HG02943 (cell line): Measurements from ENCODE around the gene PANK2.
"Not testable (repeated sequence)": the region's sequence is repeated elsewhere in the genome, so short reads cannot be mapped to it uniquely, and the experiment has no call there.

Source experiments
- ATAC-seq: cut with Tn5 transposase; IDR thresholded peaks from one replicate; pipeline ENCODE4 v1.9.1; 2021; ENCODE audit warnings: mild to moderate bottlenecking, low read depth, moderate library complexity; ENCODE audit not compliant: unreplicated experiment

PANK2 gene

DNA sequence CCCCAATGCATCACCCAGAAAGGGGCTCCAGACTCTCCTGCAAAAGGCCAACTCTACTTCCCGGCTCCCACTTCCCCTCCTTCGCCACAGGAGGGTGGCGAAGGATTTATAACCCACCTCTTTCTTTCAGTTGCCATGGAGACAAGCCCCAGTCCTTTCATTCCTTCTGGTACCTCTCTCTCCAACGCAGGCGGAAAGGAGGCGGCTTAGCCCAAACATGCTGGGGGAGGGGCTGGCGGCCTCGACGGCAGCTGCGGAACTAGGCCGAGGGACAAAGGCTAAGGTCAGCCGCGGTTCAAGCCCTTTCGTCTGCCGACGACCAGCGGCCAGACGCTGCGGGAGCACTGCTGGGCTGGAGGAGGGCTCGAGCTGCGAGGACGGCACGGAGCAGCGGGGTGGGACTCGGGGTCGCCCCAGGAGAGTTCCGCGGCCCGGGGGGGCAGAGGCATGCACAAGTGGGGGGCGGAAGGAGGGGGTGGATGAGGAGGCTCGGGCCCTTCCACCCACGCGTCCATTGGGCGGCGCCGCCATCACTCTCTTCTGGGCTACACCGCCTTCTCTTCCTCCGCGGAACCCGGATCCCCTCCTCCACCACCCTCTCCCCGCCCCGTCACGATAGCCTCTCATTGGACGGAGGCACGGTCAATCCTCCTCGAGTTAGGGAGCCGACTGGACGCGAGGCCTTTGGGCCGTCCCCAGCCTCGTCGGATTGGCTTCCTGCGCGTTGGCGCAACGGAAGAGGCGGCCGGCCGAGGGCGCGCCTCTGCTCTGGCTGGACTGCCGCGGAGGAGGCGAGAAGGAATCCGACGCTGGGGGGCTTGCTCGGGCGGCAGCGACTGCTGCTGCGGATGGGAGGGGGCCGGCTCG is at the start of gene PANK2:
Gene PANK2 (plus strand): TSS at position 766 of the 867 bp plus-strand sequence.
- ATAC-seq: peak; percentile 94

DNA sequence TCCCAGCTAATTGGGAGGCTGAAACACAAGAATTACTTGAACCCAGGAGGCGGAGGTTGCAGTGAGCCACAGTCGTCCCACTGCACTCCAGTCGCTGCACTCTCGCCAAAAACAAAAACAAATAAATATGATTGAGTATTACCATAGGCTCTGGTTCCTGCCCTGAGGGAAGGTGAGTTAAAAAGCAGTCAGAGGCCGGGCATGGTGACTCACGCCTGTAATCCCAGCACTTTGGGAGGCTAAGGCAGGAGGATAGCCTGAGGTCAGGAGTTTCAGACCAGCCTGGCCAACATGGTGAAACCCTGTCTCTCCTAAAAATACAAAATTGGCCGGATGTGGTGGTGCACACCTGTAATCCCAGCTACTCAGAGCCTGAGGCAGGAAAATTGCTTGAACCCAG is 49.0 kb upstream of the PANK2 start:
- ATAC-seq: not testable (repeated sequence)

DNA sequence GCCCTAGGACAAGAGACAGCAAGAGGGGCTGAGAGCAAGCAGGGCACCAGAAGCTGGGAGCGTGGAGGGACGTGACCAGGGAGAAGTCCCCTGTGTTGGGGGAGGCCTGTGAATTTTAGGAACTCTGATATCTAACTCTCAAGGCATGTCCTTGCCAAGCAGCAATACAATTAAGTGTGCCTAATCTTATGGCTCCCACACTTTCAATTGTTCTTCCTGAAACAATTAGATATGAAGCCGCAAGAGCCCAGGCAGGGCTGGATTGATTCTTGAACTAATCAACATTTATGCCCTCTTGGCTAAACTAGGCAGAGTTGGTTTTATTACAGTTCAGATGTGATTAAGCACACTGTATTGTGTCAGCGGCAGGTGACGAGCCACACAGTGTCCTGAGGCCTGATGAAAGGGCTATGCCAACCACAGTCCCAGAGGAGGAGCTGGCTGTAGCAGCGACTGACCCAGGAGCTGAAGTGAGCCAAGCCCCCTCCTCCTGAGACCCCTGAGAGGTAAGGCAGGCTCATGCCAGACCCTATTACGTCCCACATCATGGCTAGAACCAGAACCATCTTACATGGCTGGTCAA is 46.7 kb upstream of the PANK2 start:
- no peak for ATAC-seq

DNA sequence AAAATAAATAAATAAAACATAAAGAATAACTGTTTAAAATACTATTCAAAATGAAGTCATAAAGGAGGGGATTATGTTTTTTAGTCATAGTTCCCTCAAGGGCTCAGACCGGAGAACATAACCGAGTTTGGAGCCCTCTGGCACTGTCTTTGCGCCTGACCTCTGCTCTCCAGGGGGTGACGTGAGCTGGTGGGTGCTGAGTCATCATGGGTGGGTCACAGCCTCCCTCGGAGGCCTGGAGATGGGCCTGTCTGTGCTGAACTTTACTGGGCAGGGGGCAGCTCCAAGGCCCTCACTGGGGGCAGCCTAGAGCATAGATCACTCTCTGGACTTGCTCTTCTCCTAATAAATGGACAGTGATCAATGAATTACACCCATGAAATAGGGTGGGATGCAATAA is 45.7 kb upstream of the PANK2 start:
- ATAC-seq: no peak

DNA sequence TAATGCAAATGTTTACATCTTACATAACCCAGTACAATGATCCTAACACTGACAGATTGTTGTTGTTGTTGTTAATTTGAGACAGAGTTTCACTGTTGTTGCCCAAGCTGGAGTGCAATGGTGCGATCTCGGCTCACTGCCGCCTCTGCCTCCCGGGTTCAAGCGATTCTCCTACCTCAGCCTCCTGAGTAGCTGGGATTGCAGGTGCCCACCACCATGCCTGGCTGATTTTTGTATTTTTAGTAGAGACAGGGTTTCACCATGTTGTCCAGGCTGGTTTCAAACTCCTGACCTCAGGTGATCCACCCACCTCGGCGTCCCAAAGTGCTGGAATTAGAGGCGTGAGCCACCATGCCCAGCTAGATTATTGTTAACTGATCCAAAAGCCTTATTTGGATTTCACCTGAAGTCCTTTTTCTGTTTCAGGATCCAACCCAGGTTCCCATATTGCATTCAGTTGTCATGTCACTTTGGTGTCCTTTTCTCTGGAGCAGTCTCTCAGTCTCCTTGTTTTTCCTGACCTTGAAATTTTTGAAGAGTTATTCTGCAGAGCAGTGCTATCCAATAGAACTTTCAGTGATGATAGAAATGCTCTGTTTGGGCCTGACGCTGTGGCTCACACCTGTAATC is 45.1 kb upstream of the PANK2 start:
- ATAC-seq: not testable (repeated sequence)

DNA sequence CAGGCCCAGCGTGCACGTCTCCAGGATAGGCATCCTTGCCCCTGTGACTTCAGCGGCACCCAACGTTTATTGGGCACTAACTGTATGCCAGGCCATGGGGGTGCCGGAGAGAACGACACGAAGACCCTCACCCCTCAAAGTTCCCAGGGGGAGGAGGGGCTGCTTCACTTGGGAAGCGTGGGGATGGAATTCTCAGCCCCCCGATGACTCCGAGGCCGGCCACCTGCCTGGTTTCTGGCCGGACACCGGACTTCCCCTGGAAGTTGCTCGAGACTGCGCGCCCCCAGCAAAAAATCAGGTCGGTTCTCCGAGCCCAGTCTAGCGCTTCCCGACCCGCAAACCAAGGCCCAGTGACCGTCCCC is 42.8 kb upstream of the PANK2 start:
- ATAC-seq: no peak

DNA sequence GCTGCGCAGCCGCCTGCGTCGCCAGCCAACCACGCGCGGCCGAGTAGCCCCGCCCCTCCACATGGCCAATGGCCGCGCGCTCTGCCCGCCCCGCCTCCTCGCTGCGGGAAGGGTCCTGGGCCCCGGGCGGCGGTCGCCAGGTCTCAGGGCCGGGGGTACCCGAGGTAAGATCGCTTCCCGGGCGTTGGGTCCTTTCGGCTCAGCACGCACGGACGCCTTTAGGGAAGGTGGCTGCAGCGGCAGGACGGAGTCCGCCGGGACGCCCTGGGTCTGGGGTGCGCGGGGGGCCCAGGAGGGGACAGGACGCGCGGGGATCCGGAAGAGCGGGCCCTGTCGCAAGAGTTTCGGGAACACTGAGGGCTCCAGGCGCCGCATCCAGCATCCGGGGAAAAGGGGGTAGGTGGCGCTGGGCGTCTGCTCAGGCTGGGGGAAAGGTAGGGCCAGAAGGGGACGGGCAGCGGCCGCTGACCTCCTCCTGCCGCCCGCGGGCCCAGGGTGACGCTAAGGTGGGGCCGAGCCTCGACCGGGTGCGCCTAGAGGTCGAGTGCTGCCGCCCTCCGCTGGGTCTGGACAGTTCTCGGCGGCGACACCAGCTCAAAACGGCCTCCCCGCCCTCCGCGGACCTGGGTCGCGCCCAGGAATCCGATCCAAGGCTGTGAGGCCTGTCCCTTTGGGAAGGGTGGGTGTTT is 42.3 kb upstream of the PANK2 start, which contains the start of gene MAVS:
Gene MAVS (plus strand): TSS at position 95 of the 689 bp plus-strand sequence. CDS start 7,791 bp downstream, outside the sequence.
- peak; percentile 86 for ATAC-seq

DNA sequence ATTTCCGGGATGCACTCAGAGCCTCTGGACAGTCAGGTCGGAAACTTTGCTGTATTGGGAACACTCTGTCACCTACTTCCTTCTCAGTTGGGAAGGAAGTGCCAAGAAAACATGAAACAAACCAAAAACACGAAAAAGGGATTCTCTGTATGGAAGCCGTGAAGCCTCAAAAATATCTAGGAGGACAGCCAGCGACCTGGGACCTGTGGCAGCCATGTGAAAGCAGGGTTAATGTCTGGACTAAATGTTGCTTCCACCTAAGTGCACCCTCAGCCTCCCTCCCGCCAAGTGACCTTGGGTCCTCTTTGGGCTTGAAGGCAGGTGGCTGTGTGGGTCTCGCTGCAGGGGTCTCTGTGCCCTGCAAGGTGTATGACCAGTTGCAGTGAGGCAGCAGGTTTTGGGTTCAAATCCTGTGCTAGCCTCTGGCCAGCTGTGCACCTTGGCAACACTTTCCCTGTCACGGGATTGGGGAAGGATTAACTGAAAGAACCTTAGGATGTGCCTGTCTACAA is 41.7 kb upstream of the PANK2 start:
- no peak for ATAC-seq

DNA sequence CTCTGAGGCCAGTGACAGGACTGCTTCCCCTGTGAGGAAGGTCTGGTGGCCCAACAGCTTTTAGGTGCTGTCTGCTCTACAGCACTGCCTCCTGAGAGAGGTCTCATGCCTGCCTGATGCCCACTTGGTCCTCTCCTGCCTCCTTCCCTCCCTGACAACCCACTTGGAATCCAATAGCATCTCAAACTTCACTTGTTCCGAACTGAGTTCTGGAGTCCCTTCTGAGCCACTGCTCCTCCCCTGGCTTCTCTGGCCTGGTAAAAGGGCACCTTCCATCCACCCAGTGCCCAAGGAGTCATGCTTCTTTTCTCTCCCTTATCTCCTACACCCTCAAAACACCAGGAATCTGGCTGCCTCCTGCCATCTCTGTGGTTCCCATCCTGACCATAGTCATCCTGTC is 40.6 kb upstream of the PANK2 start:
- ATAC-seq: no peak

DNA sequence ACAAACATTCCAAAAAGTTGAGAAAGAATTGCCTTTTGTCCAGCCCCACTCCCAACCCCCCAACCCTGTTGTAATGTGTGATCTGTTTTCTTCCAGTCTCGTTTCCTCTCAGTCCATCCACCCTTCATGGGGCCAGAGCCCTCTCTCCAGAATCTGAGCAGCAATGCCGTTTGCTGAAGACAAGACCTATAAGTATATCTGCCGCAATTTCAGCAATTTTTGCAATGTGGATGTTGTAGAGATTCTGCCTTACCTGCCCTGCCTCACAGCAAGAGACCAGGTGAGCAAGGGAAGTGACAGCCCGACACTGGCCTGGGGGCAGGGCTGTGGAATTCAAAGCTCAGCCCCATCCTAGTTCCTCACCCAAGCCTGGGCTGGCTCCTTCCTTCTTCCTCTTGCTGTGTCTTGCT is 34.7 kb upstream of the PANK2 start:
- no peak for ATAC-seq

DNA sequence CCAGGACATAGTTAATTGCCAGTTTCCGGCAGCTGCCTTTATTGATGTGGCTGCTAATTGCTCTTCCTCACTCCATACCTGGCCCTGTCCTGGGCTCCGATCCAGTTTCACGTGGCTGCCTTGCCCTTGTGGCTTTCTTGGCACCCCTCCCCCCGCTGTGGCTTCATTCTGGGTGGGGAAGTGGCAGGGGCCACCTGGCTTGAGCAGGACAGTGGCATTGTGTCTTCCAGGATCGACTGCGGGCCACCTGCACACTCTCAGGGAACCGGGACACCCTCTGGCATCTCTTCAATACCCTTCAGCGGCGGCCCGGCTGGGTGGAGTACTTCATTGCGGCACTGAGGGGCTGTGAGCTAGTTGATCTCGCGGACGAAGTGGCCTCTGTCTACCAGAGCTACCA is 31.8 kb upstream of the PANK2 start:
- ATAC-seq: no peak

DNA sequence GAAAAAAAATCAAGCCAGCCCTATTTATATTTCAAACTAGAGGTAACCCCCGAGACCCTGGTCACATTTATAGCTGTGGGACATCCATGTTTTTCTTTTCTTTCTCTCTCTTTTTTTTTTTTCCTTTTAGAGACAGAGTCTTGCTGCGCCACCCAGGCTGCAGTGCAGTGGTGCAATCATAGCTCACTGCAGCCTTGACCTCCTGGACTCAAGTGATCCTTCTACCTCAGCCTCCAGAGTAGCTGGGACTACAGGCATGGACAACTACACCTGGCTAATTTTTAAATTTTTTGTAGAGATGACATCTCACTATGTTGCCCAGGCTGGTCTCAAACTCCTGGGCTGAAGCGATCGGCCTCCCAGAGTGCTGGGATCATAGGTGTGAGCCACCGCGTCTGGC is 30.5 kb upstream of the PANK2 start:
- no peak for ATAC-seq

DNA sequence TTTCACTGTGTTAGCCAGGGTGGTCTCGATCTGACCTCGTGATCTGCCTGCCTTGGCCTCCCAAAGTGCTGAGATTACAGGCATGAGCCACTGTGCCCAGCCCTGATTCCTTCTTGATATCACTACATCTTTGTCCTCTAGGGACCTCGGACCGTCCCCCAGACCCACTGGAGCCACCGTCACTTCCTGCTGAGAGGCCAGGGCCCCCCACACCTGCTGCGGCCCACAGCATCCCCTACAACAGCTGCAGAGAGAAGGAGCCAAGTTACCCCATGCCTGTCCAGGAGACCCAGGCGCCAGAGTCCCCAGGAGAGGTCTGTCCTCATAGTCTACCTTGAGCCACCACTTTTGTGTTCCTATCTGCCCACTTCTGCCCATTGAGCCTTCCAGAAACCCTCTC is 28.0 kb upstream of the PANK2 start:
- no peak for ATAC-seq

DNA sequence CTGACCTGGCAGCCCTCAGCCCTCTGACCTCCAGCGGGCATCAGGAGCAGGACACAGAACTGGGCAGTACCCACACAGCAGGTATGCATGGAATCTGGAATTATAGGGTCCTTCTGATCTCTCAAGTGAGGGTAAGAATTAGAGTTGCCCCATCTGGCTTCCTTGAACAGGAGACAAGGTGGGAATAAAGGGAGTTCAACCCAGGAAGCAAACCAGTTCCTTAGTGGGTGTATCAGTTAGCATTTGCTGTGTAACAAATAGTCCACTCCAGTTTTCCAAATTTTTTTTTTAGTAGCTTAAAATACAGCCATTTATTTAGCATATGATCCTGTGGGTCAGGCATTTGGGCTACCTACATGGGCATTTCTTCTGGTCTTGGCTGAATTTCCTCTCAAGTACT is 26.9 kb upstream of the PANK2 start:
- no peak for ATAC-seq

DNA sequence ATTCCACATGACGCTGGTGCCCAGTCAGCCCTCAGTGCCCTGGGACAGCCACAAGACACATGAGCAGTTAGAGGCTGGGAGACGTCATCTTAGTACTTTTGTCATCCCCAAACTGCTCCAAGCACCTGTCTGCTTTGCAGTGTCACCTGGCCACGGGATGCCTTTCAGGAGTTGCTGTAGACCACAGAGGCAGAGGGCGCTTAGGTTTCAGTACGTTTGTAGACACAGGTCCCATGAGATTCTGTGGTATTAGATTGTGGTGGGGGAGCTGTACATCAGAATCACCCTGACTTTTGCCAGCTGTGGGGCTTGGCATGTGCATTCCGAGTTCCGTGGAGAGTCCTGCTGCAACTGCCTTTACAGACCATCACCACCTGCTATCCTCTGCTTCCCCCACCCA is 25.9 kb upstream of the PANK2 start:
- ATAC-seq: no peak

DNA sequence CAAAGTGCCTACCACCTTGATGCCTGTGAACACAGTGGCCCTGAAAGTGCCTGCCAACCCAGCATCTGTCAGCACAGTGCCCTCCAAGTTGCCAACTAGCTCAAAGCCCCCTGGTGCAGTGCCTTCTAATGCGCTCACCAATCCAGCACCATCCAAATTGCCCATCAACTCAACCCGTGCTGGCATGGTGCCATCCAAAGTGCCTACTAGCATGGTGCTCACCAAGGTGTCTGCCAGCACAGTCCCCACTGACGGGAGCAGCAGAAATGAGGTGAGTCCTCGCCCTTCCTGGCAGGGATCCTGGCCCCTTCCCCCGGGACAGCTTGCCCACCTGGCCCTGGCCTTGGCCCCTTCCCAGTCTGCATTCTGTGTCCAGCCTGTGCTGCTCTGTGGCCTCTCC is 24.7 kb upstream of the PANK2 start:
- no peak for ATAC-seq

DNA sequence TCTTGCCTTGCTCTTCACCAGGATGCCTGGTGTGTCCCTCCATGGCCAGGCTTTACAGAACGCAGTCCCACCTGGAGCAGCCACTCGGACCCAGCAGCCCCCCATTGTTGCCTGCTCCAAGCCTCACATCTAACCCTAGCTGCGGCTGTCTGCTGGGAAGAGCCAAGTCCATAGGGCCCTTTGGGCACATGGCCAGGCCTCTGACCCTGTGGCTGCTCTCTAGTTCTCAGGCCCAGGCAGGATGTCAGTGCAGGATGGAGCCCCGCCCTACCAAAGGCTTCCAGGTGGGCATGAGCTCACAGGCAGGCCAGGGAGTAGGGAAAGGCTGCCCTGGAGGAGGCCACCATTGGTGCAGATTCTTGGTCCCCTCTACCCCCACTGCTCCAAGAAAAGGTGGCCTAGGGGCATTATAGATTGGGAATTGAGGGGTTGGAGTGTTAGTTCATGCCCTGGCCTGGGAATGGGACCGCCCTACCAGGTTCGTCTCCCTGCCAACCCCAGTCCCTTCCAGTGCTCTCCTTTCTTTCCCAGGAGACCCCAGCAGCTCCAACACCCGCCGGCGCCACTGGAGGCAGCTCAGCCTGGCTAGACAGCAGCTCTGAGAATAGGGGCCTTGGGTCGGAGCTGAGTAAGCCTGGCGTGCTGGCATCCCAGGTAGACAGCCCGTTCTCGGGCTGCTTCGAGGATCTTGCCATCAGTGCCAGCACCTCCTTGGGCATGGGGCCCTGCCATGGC is 23.9 kb upstream of the PANK2 start:
- no peak for ATAC-seq

DNA sequence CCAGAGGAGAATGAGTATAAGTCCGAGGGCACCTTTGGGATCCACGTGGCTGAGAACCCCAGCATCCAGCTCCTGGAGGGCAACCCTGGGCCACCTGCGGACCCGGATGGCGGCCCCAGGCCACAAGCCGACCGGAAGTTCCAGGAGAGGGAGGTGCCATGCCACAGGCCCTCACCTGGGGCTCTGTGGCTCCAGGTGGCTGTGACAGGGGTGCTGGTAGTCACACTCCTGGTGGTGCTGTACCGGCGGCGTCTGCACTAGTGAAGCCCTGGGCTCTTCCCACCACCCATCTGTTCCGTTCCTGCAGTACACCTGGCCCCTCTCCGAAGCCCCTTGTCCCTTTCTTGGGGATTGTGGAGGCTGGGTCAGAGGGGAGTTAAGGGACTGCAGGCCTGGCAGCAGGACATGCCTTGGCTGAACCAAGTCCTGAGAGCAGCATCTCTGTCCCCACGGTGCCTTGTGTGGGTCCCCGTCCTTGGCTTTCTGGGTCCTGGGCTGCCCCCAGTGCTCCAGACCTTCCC is 23.2 kb upstream of the PANK2 start:
- ATAC-seq: no peak

DNA sequence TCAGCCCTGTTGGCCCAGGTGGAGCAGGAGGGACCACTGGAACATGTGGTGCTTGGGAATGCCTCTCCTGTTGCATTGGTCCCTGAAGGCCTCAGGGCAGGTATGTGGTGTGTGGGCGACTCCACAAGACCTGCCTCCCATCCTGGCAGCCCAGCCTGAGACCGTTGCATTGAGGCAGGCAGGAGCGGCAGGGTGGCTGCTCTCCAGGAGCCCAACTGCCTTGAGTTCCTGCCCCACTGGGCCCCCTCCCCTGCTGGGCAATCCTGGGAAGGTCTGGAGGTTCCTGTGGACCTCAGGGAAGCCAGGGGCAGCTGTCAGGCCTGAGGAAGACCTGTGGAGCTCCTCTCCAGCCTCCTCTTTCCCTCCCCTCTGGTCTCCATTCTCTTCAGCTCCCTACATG is 22.7 kb upstream of the PANK2 start:
- no peak for ATAC-seq

DNA sequence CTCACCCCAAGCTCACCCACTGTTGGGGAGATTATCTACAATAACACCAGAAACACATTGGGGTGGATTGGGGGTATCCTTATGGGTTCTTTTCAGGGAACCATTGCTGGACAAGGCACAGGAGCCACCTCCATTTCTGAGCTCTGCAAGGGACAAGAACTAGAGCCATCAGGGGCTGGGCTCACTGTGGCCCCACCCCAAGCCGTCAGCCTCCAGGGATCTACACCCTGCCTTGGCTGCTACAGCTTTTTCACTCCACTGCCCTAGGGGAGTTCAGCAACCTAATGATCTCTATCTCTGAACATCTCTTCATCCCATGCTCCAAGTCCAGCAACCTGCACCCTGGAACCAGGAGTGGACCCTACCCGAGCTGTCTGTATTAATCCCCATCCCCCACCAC is 21.4 kb upstream of the PANK2 start:
- no peak for ATAC-seq
